ENCODE measurements around the gene CAMK1D.

The CAMK1D gene

DNA sequence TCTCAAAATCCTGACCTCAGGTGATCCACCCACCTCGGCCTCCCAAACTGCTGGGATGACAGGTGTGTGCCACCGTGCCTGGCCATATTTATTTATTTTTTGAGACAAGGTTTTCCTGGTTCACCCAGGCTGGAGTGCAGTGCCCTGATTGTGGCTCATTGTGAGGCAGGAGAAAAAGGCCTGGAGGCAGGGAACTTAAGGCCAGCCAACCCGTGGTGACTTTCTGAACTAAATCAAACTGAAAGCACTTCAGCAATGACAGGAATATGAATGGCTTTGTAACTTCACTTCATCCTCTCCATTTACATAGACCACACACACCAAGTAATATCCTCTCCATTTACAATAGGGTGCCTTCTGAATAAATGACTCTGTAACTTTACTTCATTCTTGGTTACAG lies 527.8 kb downstream of the CAMK1D start:
- H3K9me3 Mint-ChIP-seq: peaks cover 0 to 3% of the 10 kb centered on the region in 2 donors
- peaks cover 0 to 5% of the 10 kb centered on the region in 2 donors for H3K4me1 Mint-ChIP-seq
- no peak overlapping the region for H3K27ac Mint-ChIP-seq
- DNase-seq: no peak
- no peaks in the 10 kb centered on the region for H3K36me3 Mint-ChIP-seq
- H3K4me3 Mint-ChIP-seq: no peak overlapping the region
- peaks cover 3 to 5% of the 10 kb centered on the region in 2 donors for H3K27me3 Mint-ChIP-seq
- no peak for ATAC-seq (replicated peaks)

DNA sequence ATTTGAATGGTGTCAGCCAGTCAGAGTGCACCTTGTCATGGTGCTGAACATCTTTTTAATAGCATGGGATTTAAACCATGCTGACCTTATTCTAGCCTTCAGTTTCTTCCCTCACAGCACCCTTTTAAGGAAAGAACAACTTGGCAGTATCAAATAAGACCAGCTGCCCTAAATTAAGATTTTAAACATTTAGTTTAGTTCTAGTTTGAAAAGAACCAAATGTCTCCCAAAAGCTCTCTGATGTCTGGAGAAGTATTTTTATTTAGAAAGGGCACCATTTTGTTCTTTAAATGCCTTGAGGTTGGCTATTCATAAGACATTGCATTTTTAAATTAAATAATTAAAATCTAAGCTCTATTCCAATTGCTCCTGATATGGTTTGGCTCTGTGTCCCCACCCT lies 531.1 kb downstream of the CAMK1D start:
- Mint-ChIP-seq H3K36me3 (no peaks in the 10 kb centered on the region), H3K27me3 (peaks cover 12 to 14% of the 10 kb centered on the region in 2 donors), H3K4me3 (no peak overlapping the region), H3K4me1 (peaks cover 0 to 5% of the 10 kb centered on the region in 2 donors), H3K9me3 (peaks cover 5 to 8% of the 10 kb centered on the region in 2 donors), H3K27ac (no peak overlapping the region)
- DNase-seq (no peak), ATAC-seq (replicated peaks) (no peak)

- peaks cover 5 to 8% of the 10 kb centered on the region in 2 donors for H3K9me3 Mint-ChIP-seq
- H3K27ac Mint-ChIP-seq: no peak overlapping the region
- no peak overlapping the region for H3K4me3 Mint-ChIP-seq
- DNase-seq (no peak), ATAC-seq (replicated peaks) (no peak)
- peaks cover 12 to 14% of the 10 kb centered on the region in 2 donors for H3K27me3 Mint-ChIP-seq
- H3K36me3 Mint-ChIP-seq: no peaks in the 10 kb centered on the region
- peaks cover 0 to 5% of the 10 kb centered on the region in 2 donors for H3K4me1 Mint-ChIP-seq
These were observed 535.5 kb downstream of the CAMK1D start for GRCh38 chr10:12884851-12885250.
